Heart right ventricle (tissue), 16 donors: ENCODE results near the gene NPAT. TPM values are rescaled to one million over a fixed set of nuclear protein-coding genes. Genes with fewer than 3 reads are reported as not detected.

ENCODE experiments used
- ATAC-seq, 8 donors: fragments of 200-7000 bp; cut with Tn5 transposase; one replicate each; pipeline ENCODE4 v1.9.1; 2020; ENCODE audit warnings: mild to moderate bottlenecking in 8 of 8, moderate library complexity in 8 of 8, moderate number of reproducible peaks in 1 of 8
- DNase-seq, 2 donors: peaks; one replicate each; pipeline ENCODE4 v3.0.0-alpha.2; 2020
- H3K27ac ChIP-seq, 10 donors: fragments of 200-600 bp; sonication (generic) in 2 of 10; one replicate each; pipeline versions ENCODE4 v1.5.0 to v1.8.0; 2020 to 2022; ENCODE audit warnings: mild to moderate bottlenecking in 3 of 10
- H3K27me3 ChIP-seq, 7 donors: fragments of 200-600 bp; one replicate each; pipeline ENCODE4 v1.8.0; 2021 to 2022; ENCODE audit warnings: mild to moderate bottlenecking in 2 of 7
- H3K36me3 ChIP-seq, 9 donors: fragments of 200-600 bp; sonication (generic) in 1 of 9; one replicate each; pipeline versions ENCODE4 v1.5.0 to v1.8.0; 2020 to 2022; ENCODE audit warnings: mild to moderate bottlenecking in 2 of 9
- H3K4me1 ChIP-seq, 9 donors: fragments of 200-600 bp; sonication (generic) in 1 of 9; one replicate each; pipeline versions ENCODE4 v1.5.0 to v1.8.0; 2020 to 2022; ENCODE audit warnings: mild to moderate bottlenecking in 4 of 9
- H3K4me3 ChIP-seq, 10 donors: fragments of 200-600 bp; sonication (generic) in 2 of 10; one replicate each; pipeline versions ENCODE4 v1.5.0 to v1.8.0; 2020 to 2022; ENCODE audit warnings: mild to moderate bottlenecking in 7 of 10, moderate library complexity in 2 of 10
- H3K9me3 ChIP-seq, 11 donors: fragments of 200-600 bp in 10 of 11; sonication (generic) in 2 of 11; one replicate each; pipeline versions ENCODE4 v1.5.0 to v1.8.0; 2013 to 2022; ENCODE audit warnings: mild to moderate bottlenecking in 2 of 11, control low read depth in 1 of 11, moderate library complexity in 1 of 11
- WGBS, 2 donors: extraction: QIAGEN DNeasy Blood & Tissue Kit; methylation state at CpG; one replicate each; pipeline ENCODE4 v1.1.7; 2013; ENCODE audit warnings: inconsistent platforms in 1 of 2; 5-methylcytosine and 5-hydroxymethylcytosine counted together
- intact Hi-C, 10 donors: fragments of 100-400 bp; cut with DNase I; formaldehyde crosslinking; loops; one replicate each; pipeline versions ENCODE4 v1.11.1 to v1.14.2; 2022
- polyA plus RNA-seq, 2 donors: library from polyadenylated mRNA; stranded (reverse); fragments of 200-250 nt; gene quantifications; one replicate each; pipeline ENCODE4 v1.2.3, GENCODE V29; 2013
- total RNA-seq, 10 donors: library from RNA; stranded (reverse); fragmentation: NEBNext Ultra II Directional in 3 of 10; extraction: Animal tissue kit (Norgen Biotek cat#: 25700) in 3 of 10; gene quantifications; one replicate each; pipeline versions ENCODE4 v1.2.1 to v1.2.4, GENCODE V29; 2021 to 2023
- TF ChIP-seq, protein P1 (sequence below), 9 donors: fragments of 200-600 bp; sonication (generic) in 2 of 9; IDR thresholded peaks; one replicate each; pipeline versions ENCODE4 v1.5.0 to v1.8.0; 2021 to 2022; ENCODE audit warnings: antibody characterized with exemption in 9 of 9, mild to moderate bottlenecking in 5 of 9, moderate library complexity in 1 of 9
- donor health status: Arrhythmogenic right ventricular cardiomyopathy.
- donor health status: ischemic (EF 13 %, LVEDD 7.1; RV severe dilation, severe dysfunction).
- donor health status: healthy with polysubstance abuse.
- donor health status: DM: no; HTN: yes; CAD: no.
- donor health status: DM: no; HTN: no; CAD: no.
- donor health status: ischemic (EF 25% LVEDD 6.9; RV normal size, moderate dysfunction).
- donor health status: ischemic (EF 25% LVEDD 5.7; RV mildly dilated, moderate dysfunction).
- donor health status: healthy.
- donor health status: DM: yes; HTN: yes; CAD: no.
- donor health status: Ischemic cardiomyopathy.
- donor health status: ischemic (EF 35%, LVEDD 5.7; RV mildly dilated, moderate dysfunction).
- donor health status: nonischemic (EF 11% LVEDD 7.7; RV severe dilation, severe dysfunction).
- donor health status: DM: yes; HTN: yes; CAD: no.
- donor health status: PGD.
- donor health status: ischemic (EF 29% LVEDD 5.4; RV normal size, mild dysfunction).
- donor health status: nonischemic (EF 23%, LVEDD 6.1; RV moderate dilation, normal function).

NPAT gene
- total and polyA plus RNA-seq, 12 donors, result 1.9 to 11.4 (median 9.3) TPM

- H3K4me1 ChIP-seq, result peaks cover 0 to 23% (median 4%) of the 10 kb centered on the region in 9 donors
- no peak overlapping the region for H3K4me3 ChIP-seq
- intact Hi-C loops, result no loop called here
- H3K36me3 ChIP-seq, result peaks cover 0 to 53% (median 23%) of the 10 kb centered on the region in 9 donors
- 78 to 80% methylated on average over 12 of the region's 12 CpGs for WGBS, 2 donors
- ATAC-seq, result peak in 1 of 8 donors; percentile 34
- DNase-seq, result no peak
- H3K9me3 ChIP-seq, result peaks cover 0 to 9% (median 0%) of the 10 kb centered on the region in 11 donors
- peak overlapping the region in 1 of 10 donors; percentile 42 for H3K27ac ChIP-seq
- TF ChIP-seq, protein P1, sequence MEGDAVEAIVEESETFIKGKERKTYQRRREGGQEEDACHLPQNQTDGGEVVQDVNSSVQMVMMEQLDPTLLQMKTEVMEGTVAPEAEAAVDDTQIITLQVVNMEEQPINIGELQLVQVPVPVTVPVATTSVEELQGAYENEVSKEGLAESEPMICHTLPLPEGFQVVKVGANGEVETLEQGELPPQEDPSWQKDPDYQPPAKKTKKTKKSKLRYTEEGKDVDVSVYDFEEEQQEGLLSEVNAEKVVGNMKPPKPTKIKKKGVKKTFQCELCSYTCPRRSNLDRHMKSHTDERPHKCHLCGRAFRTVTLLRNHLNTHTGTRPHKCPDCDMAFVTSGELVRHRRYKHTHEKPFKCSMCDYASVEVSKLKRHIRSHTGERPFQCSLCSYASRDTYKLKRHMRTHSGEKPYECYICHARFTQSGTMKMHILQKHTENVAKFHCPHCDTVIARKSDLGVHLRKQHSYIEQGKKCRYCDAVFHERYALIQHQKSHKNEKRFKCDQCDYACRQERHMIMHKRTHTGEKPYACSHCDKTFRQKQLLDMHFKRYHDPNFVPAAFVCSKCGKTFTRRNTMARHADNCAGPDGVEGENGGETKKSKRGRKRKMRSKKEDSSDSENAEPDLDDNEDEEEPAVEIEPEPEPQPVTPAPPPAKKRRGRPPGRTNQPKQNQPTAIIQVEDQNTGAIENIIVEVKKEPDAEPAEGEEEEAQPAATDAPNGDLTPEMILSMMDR (IDR thresholded peaks at IDR 0.05), result no peak
- H3K27me3 ChIP-seq, result no peaks in the 10 kb centered on the region
Measured at GRCh38 chr11:108199446-108200321, 22.8 kb downstream of the NPAT start.

- Histone ChIP-seq H3K4me3 (no peak overlapping the region), H3K27me3 (no peaks in the 10 kb centered on the region), H3K36me3 (peaks cover 0 to 53% (median 14%) of the 10 kb centered on the region in 9 donors), H3K27ac (no peak overlapping the region), H3K9me3 (peaks cover 0 to under 1% (median 0%) of the 10 kb centered on the region in 11 donors), H3K4me1 (peaks cover 0 to 23% (median 4%) of the 10 kb centered on the region in 9 donors)
- DNase-seq (no peak), ATAC-seq (peak in 3 of 8 donors; percentile 34 to 63 (median 49))
- intact Hi-C loops, result no loop called here
- TF ChIP-seq, protein P1 (IDR thresholded peaks at IDR 0.05), result no peak
- WGBS, 2 donors, result 81% methylated on average over 8 of the region's 8 CpGs
Measured at GRCh38 chr11:108198833-108199232, 23.6 kb downstream of the NPAT start.

DNA sequence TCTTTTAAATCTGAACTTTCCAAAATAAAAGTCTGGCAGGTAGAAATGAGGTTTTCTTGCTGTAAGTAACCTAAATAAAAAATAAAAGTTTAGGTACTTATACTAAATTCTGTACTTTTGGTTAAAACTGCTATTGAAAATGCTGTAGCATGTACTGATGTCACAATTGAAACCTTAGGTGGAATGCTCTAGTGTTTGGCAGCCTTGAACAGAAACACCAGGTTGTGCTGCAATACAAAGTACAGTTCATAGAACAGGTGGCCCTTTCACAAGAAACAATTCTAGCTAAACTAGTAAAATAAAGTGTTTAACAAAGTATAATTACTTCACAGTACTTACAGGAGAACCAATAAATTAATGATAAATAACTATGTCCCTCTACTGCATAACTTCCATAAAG lies 25.1 kb downstream of the NPAT start:
- Histone ChIP-seq H3K27me3 (no peaks in the 10 kb centered on the region), H3K4me3 (no peak overlapping the region), H3K9me3 (no peaks in the 10 kb centered on the region), H3K27ac (no peak overlapping the region), H3K36me3 (peaks cover 0 to 59% (median 14%) of the 10 kb centered on the region in 9 donors), H3K4me1 (peaks cover 0 to 23% (median 4%) of the 10 kb centered on the region in 9 donors)
- DNase-seq (no peak), ATAC-seq (no peak)
- TF ChIP-seq, protein P1 (IDR thresholded peaks at IDR 0.05), result no peak
- intact Hi-C loops, result no loop called here

- no peak for ATAC-seq
- DNase-seq, result no peak
- Histone ChIP-seq H3K9me3 (no peaks in the 10 kb centered on the region), H3K27me3 (no peaks in the 10 kb centered on the region), H3K36me3 (peaks cover 0 to 62% (median 14%) of the 10 kb centered on the region in 9 donors), H3K4me1 (peaks cover 0 to 23% (median 4%) of the 10 kb centered on the region in 9 donors), H3K4me3 (no peak overlapping the region), H3K27ac (no peak overlapping the region)
- TF ChIP-seq, protein P1 (IDR thresholded peaks at IDR 0.05), result no peak
- 96 to 99% methylated on average over 3 of the region's 3 CpGs for WGBS, 2 donors
- intact Hi-C loops, result no loop called here
Measured at GRCh38 chr11:108196901-108197300, 25.5 kb downstream of the NPAT start.
